Right ventricle myocardium inferior (tissue), 1 donor: ENCODE data around the gene SYNE1. TPM values are rescaled to one million over a fixed set of nuclear protein-coding genes. Genes with fewer than 3 reads are reported as not detected.
"Not testable (repeated sequence)": the region's sequence is repeated elsewhere in the genome, so short reads cannot be mapped to it uniquely, and the experiment has no call there.

Source experiments
- ATAC-seq: fragments of 200-7000 bp; cut with Tn5 transposase; one replicate; pipeline ENCODE4 v1.9.1; 2020; ENCODE audit warnings: mild to moderate bottlenecking, moderate library complexity
- DNase-seq: peaks from one replicate; pipeline ENCODE4 v3.0.0; 2021; ENCODE audit errors: missing footprints
- intact Hi-C: fragments of 100-400 bp; cut with DNase I; formaldehyde crosslinking; loops from one replicate; pipeline ENCODE4 v1.11.0; 2022
- total RNA-seq: library from RNA; stranded (reverse); fragmentation: NEBNext Ultra II Directional; extraction: Animal tissue kit (Norgen Biotek cat#: 25700); gene quantifications from one replicate; pipeline ENCODE4 v1.2.1, GENCODE V29; 2021
- donor health status: DM: no; HTN: yes; CAD: no; lungs with severe emphysema.

SYNE1 gene
- total RNA-seq, 1 donor from 2014 or later = 84.2 TPM

DNA sequence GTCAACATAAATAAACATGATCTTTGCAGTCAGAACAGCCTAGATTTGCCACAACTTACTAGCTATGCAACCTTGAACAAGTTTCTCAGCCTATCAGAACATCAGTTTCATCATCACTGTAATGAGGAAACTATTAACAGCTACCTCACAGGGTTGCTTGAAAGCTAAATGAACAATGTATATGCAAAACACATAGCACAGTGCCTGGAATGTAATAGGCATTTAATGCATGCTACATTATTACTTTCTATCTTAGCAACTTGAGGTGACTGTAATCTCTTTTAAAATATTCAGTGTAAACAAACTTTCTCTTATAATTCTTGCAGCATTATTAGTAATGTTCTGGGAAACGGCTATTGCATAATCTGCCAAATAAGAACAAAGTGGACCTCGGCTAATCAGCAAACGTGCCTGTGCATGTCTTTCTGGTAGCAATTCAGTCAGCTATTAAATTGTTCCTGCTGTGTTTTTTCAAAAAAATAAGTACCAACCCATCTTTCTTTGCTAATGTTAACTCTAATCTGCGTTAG is 61.5 kb downstream of the SYNE1 start:
- intact Hi-C loops = no loop called here
- ATAC-seq = peak; percentile 60
- DNase-seq = no peak

DNA sequence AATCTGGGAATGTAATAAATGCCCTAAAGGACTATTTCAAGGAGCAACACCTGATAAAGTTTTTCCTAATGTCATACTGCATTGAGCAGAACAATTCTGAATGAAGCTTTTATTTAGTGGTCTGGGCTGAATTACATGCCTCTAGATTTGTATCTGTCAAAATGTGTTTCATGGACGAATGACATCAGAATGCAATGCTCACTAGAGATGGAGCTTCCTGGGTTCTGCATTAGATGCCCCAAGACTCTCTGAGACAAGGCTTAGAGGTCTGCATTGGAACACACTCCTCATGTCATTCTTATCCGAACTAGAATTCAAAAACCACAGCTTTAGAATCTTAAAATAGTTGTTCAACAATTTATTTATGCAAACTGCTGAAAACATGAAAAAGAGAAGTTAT is 62.0 kb downstream of the SYNE1 start:
- ATAC-seq = no peak
- DNase-seq = no peak
- intact Hi-C loops = no loop called here

DNA sequence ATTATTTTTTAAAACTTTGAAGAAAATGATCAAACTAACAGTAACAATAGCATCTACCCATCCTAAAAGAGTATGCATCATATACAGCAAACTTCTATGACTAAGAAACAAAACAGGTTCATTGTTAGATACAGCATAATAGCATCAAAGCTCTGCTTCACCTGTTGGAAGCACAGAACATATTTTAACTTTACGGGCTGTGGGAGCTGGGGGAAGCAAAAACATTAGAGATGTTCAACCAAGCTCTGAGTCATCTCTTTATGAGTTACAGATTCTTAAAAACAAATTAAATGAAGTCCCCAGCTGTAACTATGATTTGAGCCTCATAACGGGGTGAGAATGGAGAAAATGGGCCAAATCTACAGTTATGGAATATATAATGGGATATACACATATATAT is 63.4 kb downstream of the SYNE1 start:
- no peak for DNase-seq
- intact Hi-C loops = no loop called here
- no peak for ATAC-seq

DNA sequence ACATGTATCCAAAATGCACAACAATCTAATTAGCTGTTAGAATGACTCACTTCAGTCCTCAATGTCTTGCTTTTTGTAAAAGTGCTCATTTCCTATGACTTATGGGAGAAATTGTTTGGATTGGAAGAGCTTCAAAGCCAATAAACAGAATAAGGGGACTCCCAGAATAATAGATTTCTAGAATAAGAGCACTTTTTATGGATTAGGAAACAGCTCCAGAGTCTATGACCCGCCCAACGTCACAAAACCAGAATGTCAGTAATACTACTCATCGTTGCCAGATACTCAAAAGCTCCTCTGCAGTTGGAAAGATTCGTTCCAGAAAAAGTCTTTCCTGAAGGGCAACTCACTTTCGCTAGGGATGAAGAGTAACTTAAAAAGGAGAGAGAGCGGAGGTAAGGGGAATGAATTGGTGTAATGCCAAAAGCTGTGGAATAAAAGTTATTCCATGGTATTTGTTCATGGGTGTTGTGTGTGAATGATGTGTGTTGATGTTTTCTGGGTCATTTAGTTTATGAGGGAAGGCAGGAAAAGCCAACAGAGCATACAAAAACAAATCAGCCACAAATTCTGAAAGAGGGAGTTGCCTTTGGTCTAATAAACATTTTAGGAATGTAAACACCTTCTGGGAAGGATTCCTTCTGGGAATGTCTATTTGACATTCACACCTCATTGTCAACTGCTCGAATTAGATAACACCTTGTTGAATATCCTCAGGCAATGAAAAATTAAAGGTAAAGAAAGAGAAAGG is 64.6 kb downstream of the SYNE1 start:
- DNase-seq = no peak
- no peak for ATAC-seq
- intact Hi-C loops = no loop called here

GRCh38 chr6:152571943-152572337 is 65.2 kb downstream of the SYNE1 start:
- DNase-seq (no peak), ATAC-seq (no peak)
- intact Hi-C loops = no loop called here

GRCh38 chr6:152571089-152571488 is 66.1 kb downstream of the SYNE1 start:
- no peak for ATAC-seq
- intact Hi-C loops = no loop called here
- no peak for DNase-seq

DNA sequence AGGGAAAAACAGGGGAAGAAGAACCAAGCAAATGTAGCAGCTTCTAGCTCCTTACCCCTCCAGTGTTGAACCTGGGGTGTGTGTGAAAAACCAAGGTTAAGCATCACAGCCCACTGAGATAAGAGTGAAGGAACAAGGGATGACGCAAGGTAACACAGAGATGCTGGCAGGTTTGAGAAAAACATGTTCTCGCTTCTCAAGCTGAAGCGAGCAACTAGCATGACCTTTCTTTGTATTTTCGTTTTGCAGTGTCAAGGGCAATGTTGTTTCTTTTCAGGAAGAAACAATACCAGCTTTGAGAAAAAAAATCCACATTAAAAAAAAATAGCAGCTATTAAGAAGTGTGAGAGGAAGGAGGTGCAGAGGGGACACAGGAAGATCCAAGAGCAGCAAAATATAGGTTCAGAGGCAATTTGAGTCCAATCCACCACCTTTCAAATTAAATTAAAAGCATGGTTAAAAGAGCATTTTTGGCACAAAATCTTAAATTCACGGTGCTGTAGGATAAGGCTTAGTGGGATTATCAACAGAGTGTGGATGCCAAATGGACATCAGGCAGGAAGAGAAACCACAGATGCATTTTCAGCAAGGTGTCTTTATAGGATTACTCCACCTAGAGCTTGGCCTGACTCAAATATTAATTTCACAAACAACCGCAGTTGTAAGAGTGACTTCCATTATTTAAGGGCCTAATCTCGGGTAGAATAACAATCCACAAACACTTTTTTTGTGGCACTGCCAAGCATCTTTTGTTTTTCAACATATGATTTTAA is 70.9 kb downstream of the SYNE1 start:
- no peak for DNase-seq
- no peak for ATAC-seq
- intact Hi-C loops = loop anchor here (5.0 kb wide), 1 partner anchor 71 kb away; the partner anchor contains the start of gene SYNE1

DNA sequence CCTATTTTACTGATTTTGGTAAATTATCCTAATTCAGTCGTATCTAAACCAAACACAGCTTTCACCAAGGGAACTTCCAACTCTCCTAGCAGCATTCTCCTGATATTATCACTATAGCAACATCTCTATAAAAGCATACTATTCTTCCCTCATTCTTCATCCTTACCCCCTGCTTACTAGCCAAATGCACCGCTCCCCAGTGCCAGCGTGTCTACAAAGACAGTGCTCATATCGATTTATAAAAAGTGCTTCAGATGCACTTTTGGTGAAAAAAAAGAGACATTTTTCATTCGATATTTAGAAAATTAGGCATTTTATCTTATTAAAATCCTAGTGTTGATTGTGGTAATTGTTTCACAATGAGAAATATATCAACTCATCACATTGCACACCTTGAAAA is 74.0 kb downstream of the SYNE1 start:
- no peak for ATAC-seq
- no peak for DNase-seq
- intact Hi-C loops = no loop called here

- ATAC-seq, DNase-seq: not testable (repeated sequence)
- intact Hi-C loops = loop anchor here (10.0 kb wide), 1 partner anchor 396 kb away; no protein-coding TSS in a partner anchor
These were observed 78.4 kb downstream of the SYNE1 start for GRCh38 chr6:152558798-152559197.

GRCh38 chr6:152557502-152557901 is 79.7 kb downstream of the SYNE1 start:
- ATAC-seq (no peak), DNase-seq (no peak)
- intact Hi-C loops = loop anchor here (10.0 kb wide), 1 partner anchor 397 kb away; no protein-coding TSS in a partner anchor

GRCh38 chr6:152554851-152555250 is 82.3 kb downstream of the SYNE1 start:
- DNase-seq (no peak), ATAC-seq (no peak)
- intact Hi-C loops = loop anchor here (10.0 kb wide), 1 partner anchor 400 kb away; no protein-coding TSS in a partner anchor

GRCh38 chr6:152552616-152553209 is 84.4 kb downstream of the SYNE1 start:
- intact Hi-C loops = loop anchor here (1.0 to 10.0 kb wide), 2 partner anchors 91 to 402 kb away; no protein-coding TSS in a partner anchor
- peak; percentile 82 for DNase-seq
- ATAC-seq = peak; percentile 82

- intact Hi-C loops = no loop called here
- DNase-seq (no peak), ATAC-seq (no peak)
These were observed 93.6 kb downstream of the SYNE1 start for GRCh38 chr6:152543519-152543918.

DNA sequence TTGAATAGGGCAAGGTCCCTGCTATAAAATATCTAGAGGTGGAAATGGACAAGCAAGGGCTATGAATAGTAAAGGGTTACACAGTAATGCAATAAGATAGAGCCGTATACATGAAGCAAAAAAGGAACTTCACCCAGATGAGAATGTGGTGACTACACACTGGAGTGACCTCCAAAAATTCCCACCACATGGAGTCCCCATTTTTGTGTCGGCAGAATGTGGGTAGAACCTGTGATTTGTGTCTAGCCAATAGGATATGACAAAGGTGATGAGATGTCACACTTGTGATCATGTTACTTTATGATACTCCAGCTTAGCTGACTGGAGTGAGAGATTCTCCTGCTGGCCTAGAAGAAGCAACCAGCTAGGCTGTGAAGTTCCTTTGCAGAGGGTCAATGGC is 96.8 kb downstream of the SYNE1 start:
- intact Hi-C loops = no loop called here
- DNase-seq (no peak), ATAC-seq (no peak)

DNA sequence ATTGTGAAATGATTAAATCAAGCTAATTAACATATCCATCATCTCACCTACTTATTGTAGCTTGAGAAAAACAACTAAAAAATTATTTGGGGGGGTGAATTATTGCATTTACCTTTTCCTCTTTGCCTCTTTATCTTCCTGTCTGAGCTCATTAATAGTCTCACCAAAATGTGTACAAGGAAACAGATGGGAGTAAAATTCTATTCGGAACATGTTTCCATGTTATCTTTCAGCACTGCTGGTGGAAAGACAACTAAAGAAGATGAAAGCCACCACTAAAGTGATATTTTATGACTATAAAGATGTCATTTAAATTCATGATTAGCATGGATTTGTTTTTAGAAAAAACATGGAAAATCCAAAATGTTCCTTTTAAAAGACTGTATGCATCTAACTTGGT is 102.6 kb downstream of the SYNE1 start:
- ATAC-seq = no peak
- DNase-seq = no peak
- intact Hi-C loops = no loop called here

- intact Hi-C loops = no loop called here
- DNase-seq = no peak
- no peak for ATAC-seq
These were observed 104.4 kb downstream of the SYNE1 start for GRCh38 chr6:152532556-152533422.

- DNase-seq = no peak
- intact Hi-C loops = no loop called here
- ATAC-seq = no peak
These were observed 105.5 kb downstream of the SYNE1 start for GRCh38 chr6:152531659-152532058.

DNA sequence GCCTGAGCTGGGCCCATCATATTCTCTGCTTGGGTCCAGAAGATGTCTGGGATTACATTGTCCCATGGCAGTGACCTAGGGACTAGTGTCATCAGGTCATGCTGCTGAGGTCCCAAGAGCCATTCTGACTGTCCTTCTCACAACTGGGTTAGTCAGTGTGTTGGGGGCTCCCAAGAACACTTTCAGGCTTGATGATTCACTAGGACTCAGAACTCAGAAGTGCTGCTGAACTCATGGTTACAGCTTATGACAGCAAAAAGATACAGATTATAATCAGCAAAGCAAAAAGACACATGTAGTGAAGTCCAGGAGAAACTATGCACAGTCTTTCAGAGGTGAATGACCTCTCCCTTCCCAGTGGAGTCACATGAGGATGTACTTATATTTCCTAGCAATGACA is 107.8 kb downstream of the SYNE1 start:
- intact Hi-C loops = no loop called here

More for the DNA sequence above, 107.8 kb downstream of the SYNE1 start:
- ATAC-seq (no peak), DNase-seq (no peak)
